GM23338 (cell line): ENCODE measurements around the gene MICB. TPM values are rescaled to one million over a fixed set of nuclear protein-coding genes. Genes with fewer than 3 reads are reported as not detected.

Experiments used
- ATAC-seq: fragments of 200-7000 bp; cut with Tn5 transposase; 3 replicates; pipeline ENCODE4 v1.9.1; 2020
- DNase-seq: peaks from one replicate; pipeline ENCODE4 v3.0.0-alpha.2; 2015; ENCODE audit warnings: low spot score
- H2AFZ ChIP-seq: fragments of 200-600 bp; sonication (generic); 2 replicates; pipeline ENCODE4 v1.8.0; 2016; ENCODE audit warnings: antibody characterized with exemption, mild to moderate bottlenecking, moderate library complexity
- H3F3A ChIP-seq: fragments of 200-600 bp; sonication (generic); replicated peaks from 2 replicates; pipeline ENCODE4 v1.8.0; 2017; ENCODE audit warnings: antibody characterized with exemption, mixed run types, low read depth
- H3K27ac ChIP-seq: fragments of 200-600 bp; sonication (generic); 2 replicates; pipeline ENCODE4 v1.6.1; 2016; ENCODE audit warnings: low read depth
- H3K27me3 ChIP-seq: fragments of 200-600 bp; sonication (generic); 2 replicates; pipeline ENCODE4 v1.8.0; 2016; ENCODE audit warnings: mild to moderate bottlenecking, mixed run types, moderate library complexity; ENCODE audit not compliant: insufficient read depth
- H3K36me3 ChIP-seq: fragments of 200-600 bp; sonication (generic); 2 replicates; pipeline ENCODE4 v1.8.0; 2016; ENCODE audit warnings: mild to moderate bottlenecking; ENCODE audit not compliant: insufficient read depth
- H3K4me1 ChIP-seq: fragments of 200-600 bp; sonication (generic); 2 replicates; pipeline ENCODE4 v1.8.0; 2016; ENCODE audit warnings: mild to moderate bottlenecking, moderate library complexity; ENCODE audit not compliant: insufficient read depth
- H3K4me2 ChIP-seq: fragments of 200-600 bp; sonication (generic); 2 replicates; pipeline ENCODE4 v1.7.1; 2017; ENCODE audit warnings: mixed run types
- H3K4me3 ChIP-seq: fragments of 200-600 bp; sonication (generic); 2 replicates; pipeline ENCODE4 v1.6.1; 2016; ENCODE audit warnings: mixed run types
- H3K79me2 ChIP-seq: fragments of 200-600 bp; sonication (generic); replicated peaks from 2 replicates; pipeline ENCODE4 v1.8.0; 2017; ENCODE audit warnings: mild to moderate bottlenecking; ENCODE audit not compliant: insufficient read depth
- H3K9me2 ChIP-seq: fragments of 200-600 bp; sonication (generic); 2 replicates; pipeline ENCODE4 v1.8.0; 2017; ENCODE audit not compliant: insufficient read depth
- H4K20me1 ChIP-seq: fragments of 200-600 bp; sonication (generic); replicated peaks from 2 replicates; pipeline ENCODE4 v1.8.0; 2017; ENCODE audit warnings: mild to moderate bottlenecking; ENCODE audit not compliant: insufficient read depth
- H3K27ac Mint-ChIP-seq: 2 replicates; pipeline ENCODE4 v1.8.0; 2020; ENCODE audit warnings: inconsistent platforms, mild to moderate bottlenecking, moderate library complexity, mixed read lengths
- H3K27me3 Mint-ChIP-seq: 3 replicates; pipeline ENCODE4 v1.8.0; 2022; ENCODE audit warnings: low read depth, mild to moderate bottlenecking, moderate library complexity, mixed read lengths, inconsistent platforms; ENCODE audit not compliant: insufficient read depth, poor library complexity
- H3K36me3 Mint-ChIP-seq: 3 replicates; pipeline ENCODE4 v1.8.0; 2021; ENCODE audit warnings: low read depth, mild to moderate bottlenecking, inconsistent platforms, moderate library complexity, mixed read lengths
- H3K4me1 Mint-ChIP-seq: 3 replicates; pipeline ENCODE4 v1.8.0; 2020; ENCODE audit warnings: mild to moderate bottlenecking, inconsistent platforms, mixed read lengths
- H3K4me3 Mint-ChIP-seq: 3 replicates; pipeline ENCODE4 v1.8.0; 2021; ENCODE audit warnings: moderate library complexity, mild to moderate bottlenecking, inconsistent platforms, mixed read lengths
- H3K9me3 Mint-ChIP-seq: 3 replicates; pipeline ENCODE4 v1.8.0; 2020; ENCODE audit warnings: moderate library complexity, mild to moderate bottlenecking, inconsistent platforms, mixed read lengths
- CREB1 ChIP-seq: fragments of 250-450 bp; sonication (Bioruptor Pico); IDR thresholded peaks from 2 replicates; pipeline ENCODE4 v1.5.0; 2020; ENCODE audit warnings: low read depth, mild to moderate bottlenecking, moderate library complexity
- EZH2 ChIP-seq: fragments of 200-600 bp; sonication (generic); IDR thresholded peaks from one replicate; pipeline ENCODE4 v1.8.0; 2017; ENCODE audit warnings: antibody characterized with exemption, mild to moderate bottlenecking, low read depth; ENCODE audit not compliant: unreplicated experiment
- EZH2phosphoT487 ChIP-seq: fragments of 200-600 bp; sonication (generic); IDR thresholded peaks from one replicate; pipeline ENCODE4 v1.8.1; 2018; ENCODE audit warnings: antibody characterized with exemption; ENCODE audit not compliant: unreplicated experiment
- JUNB ChIP-seq: IDR thresholded peaks from one replicate; pipeline ENCODE4 v1.6.1; 2016; ENCODE audit warnings: antibody characterized with exemption; ENCODE audit not compliant: unreplicated experiment
- NANOG ChIP-seq: IDR thresholded peaks from 2 replicates; pipeline ENCODE4 v1.6.1; 2016; ENCODE audit warnings: antibody characterized with exemption, borderline replicate concordance
- POLR2AphosphoS5 ChIP-seq: IDR thresholded peaks from 2 replicates; pipeline ENCODE4 v1.6.1; 2016; ENCODE audit warnings: antibody characterized with exemption, low read depth
- STAT1 ChIP-seq: IDR thresholded peaks from one replicate; pipeline ENCODE4 v1.6.1; 2016; ENCODE audit warnings: antibody characterized with exemption; ENCODE audit not compliant: unreplicated experiment
- ZNF114 ChIP-seq: fragments of 250-450 bp; sonication (Bioruptor Pico); IDR thresholded peaks from 2 replicates; pipeline ENCODE4 v1.5.0; 2020; ENCODE audit warnings: mild to moderate bottlenecking, moderate library complexity
- ZNF331 ChIP-seq: fragments of 250-450 bp; sonication (Bioruptor Pico); IDR thresholded peaks from 2 replicates; pipeline ENCODE4 v1.5.0; 2020; ENCODE audit warnings: low read depth, mild to moderate bottlenecking, moderate library complexity
- polyA plus RNA-seq: library from polyadenylated mRNA; unstranded; fragments of >200 nt; fragmentation: Nextera tagmentation; extraction: Ambion mirVana; gene quantifications from 2 replicates; pipeline ENCODE4 v1.2.1, GENCODE V29; 2016
- total RNA-seq: library from RNA; depleted of rRNA; stranded (reverse); fragments of >200 nt; shearing (Covaris generic); gene quantifications from 2 replicates; pipeline ENCODE4 v1.2.3, GENCODE V29; 2014
- TF ChIP-seq, protein P1 (sequence below): IDR thresholded peaks from 2 replicates; pipeline ENCODE4 v1.6.1; 2016; ENCODE audit warnings: antibody characterized with exemption
- TF ChIP-seq, protein P2 (sequence below): fragments of 250-450 bp; sonication (Bioruptor Pico); IDR thresholded peaks from 2 replicates; pipeline ENCODE4 v1.5.0; 2020; ENCODE audit warnings: mild to moderate bottlenecking, moderate library complexity
- TF ChIP-seq, protein P3 (sequence below), 2 experiments: fragments of 200-600 bp in 1 of 2; sonication (generic) in 1 of 2; conservative IDR thresholded peaks; 2 replicates each; pipeline versions ENCODE4 v1.5.1 to v1.6.1; 2016 to 2017; ENCODE audit warnings: antibody characterized with exemption in 2 of 2, low read depth in 2 of 2, mild to moderate bottlenecking in 2 of 2, moderate library complexity in 1 of 2
- TF ChIP-seq, protein P4 (sequence below): IDR thresholded peaks from one replicate; pipeline ENCODE4 v1.6.1; 2018; ENCODE audit warnings: antibody characterized with exemption; ENCODE audit not compliant: unreplicated experiment

Gene MICB
- total and polyA plus RNA-seq, 2 experiments from 2014 or later = 9.2 to 23.8 TPM

DNA sequence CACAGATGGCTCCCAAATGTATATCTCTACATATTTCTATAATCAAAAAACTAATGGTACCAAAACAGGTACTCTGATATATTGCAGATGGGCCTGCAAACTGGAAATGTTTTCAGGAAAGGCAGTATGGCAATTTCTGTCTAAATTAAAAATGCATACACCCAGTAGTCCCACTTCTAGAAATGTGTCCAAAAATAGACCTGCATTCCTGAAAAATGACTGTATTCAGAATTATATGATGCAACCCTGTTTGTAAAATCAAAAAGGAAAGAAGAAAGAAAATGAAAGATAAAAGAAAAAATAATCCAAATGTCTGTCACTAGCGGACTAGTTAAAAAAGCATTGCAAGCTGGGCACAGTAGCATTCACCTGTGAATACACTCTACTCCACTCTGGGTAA lies 12.9 kb upstream of the MICB start:
- no peak for ATAC-seq
- H3K9me3 Mint-ChIP-seq = peaks cover 7% of the 10 kb centered on the region
- H3K4me3 ChIP-seq = no peak overlapping the region
- no peak for DNase-seq
- no peak overlapping the region for H2AFZ ChIP-seq
- no peak overlapping the region for H3K4me3 Mint-ChIP-seq
- peaks cover 6% of the 10 kb centered on the region for H3K4me1 Mint-ChIP-seq
- H3K27me3 Mint-ChIP-seq = peaks cover 2% of the 10 kb centered on the region
- no peaks in the 10 kb centered on the region for H3K27me3 ChIP-seq
- no peaks in the 10 kb centered on the region for H3K4me1 ChIP-seq
- no peak overlapping the region for H3K27ac ChIP-seq
- H3K36me3 Mint-ChIP-seq = peaks cover 6% of the 10 kb centered on the region; the same call in 1 of the 3 replicates
- H4K20me1 ChIP-seq = no peaks in the 10 kb centered on the region
- H3F3A ChIP-seq = no peaks in the 10 kb centered on the region
- TF ChIP-seq EZH2 (no peak), JUNB (no peak), ZNF114 (CRISPR knock-in tag) (no peak), NANOG (no peak), EZH2phosphoT487 (no peak), ZNF331 (CRISPR knock-in tag) (no peak), CREB1 (CRISPR knock-in tag) (no peak), STAT1 (no peak), POLR2AphosphoS5 (no peak)
- TF ChIP-seq, protein P1, sequence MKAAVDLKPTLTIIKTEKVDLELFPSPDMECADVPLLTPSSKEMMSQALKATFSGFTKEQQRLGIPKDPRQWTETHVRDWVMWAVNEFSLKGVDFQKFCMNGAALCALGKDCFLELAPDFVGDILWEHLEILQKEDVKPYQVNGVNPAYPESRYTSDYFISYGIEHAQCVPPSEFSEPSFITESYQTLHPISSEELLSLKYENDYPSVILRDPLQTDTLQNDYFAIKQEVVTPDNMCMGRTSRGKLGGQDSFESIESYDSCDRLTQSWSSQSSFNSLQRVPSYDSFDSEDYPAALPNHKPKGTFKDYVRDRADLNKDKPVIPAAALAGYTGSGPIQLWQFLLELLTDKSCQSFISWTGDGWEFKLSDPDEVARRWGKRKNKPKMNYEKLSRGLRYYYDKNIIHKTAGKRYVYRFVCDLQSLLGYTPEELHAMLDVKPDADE = no peak
- TF ChIP-seq, protein P2, sequence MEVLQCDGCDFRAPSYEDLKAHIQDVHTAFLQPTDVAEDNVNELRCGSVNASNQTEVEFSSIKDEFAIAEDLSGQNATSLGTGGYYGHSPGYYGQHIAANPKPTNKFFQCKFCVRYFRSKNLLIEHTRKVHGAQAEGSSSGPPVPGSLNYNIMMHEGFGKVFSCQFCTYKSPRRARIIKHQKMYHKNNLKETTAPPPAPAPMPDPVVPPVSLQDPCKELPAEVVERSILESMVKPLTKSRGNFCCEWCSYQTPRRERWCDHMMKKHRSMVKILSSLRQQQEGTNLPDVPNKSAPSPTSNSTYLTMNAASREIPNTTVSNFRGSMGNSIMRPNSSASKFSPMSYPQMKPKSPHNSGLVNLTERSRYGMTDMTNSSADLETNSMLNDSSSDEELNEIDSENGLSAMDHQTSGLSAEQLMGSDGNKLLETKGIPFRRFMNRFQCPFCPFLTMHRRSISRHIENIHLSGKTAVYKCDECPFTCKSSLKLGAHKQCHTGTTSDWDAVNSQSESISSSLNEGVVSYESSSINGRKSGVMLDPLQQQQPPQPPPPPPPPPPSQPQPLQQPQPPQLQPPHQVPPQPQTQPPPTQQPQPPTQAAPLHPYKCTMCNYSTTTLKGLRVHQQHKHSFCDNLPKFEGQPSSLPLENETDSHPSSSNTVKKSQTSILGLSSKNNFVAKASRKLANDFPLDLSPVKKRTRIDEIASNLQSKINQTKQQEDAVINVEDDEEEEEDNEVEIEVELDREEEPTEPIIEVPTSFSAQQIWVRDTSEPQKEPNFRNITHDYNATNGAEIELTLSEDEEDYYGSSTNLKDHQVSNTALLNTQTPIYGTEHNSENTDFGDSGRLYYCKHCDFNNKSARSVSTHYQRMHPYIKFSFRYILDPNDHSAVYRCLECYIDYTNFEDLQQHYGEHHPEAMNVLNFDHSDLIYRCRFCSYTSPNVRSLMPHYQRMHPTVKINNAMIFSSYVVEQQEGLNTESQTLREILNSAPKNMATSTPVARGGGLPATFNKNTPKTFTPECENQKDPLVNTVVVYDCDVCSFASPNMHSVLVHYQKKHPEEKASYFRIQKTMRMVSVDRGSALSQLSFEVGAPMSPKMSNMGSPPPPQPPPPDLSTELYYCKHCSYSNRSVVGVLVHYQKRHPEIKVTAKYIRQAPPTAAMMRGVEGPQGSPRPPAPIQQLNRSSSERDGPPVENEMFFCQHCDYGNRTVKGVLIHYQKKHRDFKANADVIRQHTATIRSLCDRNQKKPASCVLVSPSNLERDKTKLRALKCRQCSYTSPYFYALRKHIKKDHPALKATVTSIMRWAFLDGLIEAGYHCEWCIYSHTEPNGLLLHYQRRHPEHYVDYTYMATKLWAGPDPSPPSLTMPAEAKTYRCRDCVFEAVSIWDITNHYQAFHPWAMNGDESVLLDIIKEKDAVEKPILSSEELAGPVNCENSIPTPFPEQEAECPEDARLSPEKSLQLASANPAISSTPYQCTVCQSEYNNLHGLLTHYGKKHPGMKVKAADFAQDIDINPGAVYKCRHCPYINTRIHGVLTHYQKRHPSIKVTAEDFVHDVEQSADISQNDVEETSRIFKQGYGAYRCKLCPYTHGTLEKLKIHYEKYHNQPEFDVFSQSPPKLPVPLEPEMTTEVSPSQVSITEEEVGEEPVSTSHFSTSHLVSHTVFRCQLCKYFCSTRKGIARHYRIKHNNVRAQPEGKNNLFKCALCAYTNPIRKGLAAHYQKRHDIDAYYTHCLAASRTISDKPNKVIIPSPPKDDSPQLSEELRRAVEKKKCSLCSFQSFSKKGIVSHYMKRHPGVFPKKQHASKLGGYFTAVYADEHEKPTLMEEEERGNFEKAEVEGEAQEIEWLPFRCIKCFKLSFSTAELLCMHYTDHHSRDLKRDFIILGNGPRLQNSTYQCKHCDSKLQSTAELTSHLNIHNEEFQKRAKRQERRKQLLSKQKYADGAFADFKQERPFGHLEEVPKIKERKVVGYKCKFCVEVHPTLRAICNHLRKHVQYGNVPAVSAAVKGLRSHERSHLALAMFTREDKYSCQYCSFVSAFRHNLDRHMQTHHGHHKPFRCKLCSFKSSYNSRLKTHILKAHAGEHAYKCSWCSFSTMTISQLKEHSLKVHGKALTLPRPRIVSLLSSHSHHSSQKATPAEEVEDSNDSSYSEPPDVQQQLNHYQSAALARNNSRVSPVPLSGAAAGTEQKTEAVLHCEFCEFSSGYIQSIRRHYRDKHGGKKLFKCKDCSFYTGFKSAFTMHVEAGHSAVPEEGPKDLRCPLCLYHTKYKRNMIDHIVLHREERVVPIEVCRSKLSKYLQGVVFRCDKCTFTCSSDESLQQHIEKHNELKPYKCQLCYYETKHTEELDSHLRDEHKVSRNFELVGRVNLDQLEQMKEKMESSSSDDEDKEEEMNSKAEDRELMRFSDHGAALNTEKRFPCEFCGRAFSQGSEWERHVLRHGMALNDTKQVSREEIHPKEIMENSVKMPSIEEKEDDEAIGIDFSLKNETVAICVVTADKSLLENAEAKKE (CRISPR knock-in tag) = no peak
- TF ChIP-seq, protein P3, sequence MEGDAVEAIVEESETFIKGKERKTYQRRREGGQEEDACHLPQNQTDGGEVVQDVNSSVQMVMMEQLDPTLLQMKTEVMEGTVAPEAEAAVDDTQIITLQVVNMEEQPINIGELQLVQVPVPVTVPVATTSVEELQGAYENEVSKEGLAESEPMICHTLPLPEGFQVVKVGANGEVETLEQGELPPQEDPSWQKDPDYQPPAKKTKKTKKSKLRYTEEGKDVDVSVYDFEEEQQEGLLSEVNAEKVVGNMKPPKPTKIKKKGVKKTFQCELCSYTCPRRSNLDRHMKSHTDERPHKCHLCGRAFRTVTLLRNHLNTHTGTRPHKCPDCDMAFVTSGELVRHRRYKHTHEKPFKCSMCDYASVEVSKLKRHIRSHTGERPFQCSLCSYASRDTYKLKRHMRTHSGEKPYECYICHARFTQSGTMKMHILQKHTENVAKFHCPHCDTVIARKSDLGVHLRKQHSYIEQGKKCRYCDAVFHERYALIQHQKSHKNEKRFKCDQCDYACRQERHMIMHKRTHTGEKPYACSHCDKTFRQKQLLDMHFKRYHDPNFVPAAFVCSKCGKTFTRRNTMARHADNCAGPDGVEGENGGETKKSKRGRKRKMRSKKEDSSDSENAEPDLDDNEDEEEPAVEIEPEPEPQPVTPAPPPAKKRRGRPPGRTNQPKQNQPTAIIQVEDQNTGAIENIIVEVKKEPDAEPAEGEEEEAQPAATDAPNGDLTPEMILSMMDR (conservative IDR thresholded peaks at IDR 0.05; ENCODE audit: low read depth in 2 of 2) = no peak
- TF ChIP-seq, protein P4, sequence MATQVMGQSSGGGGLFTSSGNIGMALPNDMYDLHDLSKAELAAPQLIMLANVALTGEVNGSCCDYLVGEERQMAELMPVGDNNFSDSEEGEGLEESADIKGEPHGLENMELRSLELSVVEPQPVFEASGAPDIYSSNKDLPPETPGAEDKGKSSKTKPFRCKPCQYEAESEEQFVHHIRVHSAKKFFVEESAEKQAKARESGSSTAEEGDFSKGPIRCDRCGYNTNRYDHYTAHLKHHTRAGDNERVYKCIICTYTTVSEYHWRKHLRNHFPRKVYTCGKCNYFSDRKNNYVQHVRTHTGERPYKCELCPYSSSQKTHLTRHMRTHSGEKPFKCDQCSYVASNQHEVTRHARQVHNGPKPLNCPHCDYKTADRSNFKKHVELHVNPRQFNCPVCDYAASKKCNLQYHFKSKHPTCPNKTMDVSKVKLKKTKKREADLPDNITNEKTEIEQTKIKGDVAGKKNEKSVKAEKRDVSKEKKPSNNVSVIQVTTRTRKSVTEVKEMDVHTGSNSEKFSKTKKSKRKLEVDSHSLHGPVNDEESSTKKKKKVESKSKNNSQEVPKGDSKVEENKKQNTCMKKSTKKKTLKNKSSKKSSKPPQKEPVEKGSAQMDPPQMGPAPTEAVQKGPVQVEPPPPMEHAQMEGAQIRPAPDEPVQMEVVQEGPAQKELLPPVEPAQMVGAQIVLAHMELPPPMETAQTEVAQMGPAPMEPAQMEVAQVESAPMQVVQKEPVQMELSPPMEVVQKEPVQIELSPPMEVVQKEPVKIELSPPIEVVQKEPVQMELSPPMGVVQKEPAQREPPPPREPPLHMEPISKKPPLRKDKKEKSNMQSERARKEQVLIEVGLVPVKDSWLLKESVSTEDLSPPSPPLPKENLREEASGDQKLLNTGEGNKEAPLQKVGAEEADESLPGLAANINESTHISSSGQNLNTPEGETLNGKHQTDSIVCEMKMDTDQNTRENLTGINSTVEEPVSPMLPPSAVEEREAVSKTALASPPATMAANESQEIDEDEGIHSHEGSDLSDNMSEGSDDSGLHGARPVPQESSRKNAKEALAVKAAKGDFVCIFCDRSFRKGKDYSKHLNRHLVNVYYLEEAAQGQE = no peak
- no peaks in the 10 kb centered on the region for H3K9me2 ChIP-seq
- no peak overlapping the region for H3K4me2 ChIP-seq
- no peaks in the 10 kb centered on the region for H3K79me2 ChIP-seq
- H3K27ac Mint-ChIP-seq = no peak overlapping the region
- no peaks in the 10 kb centered on the region for H3K36me3 ChIP-seq
